Measurements from ENCODE around the gene MTG1.
"Not testable (repeated sequence)": the region's sequence is repeated elsewhere in the genome, so short reads cannot be mapped to it uniquely, and the experiment has no call there.

MTG1 gene

GRCh38 chr10:133401981-133402725 lies 8.2 kb downstream of the MTG1 start:
- DNase-seq, result no peak

DNA sequence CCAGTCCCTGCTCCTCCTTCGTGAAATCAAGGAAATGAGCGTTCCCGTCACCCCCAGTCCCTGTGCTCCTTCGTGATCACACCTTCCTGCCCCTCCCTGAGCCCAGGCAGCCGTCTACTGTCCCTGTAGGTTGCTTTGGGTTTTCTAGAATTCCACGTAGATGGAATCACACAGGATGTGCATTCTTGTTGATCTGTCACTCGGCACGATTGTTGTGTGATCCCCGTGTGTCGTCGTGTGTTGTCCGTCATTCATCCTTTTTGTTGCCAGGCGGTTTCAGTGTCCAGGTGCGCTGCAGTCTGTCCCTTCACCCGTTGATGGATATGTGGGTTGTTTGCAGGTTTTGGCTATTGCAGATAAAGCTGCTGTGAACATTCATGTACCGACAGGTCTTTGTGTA lies 9.4 kb downstream of the MTG1 start:
- no peak for DNase-seq

- no peak for DNase-seq
Measured at GRCh38 chr10:133403784-133404183, 9.8 kb downstream of the MTG1 start.

DNA sequence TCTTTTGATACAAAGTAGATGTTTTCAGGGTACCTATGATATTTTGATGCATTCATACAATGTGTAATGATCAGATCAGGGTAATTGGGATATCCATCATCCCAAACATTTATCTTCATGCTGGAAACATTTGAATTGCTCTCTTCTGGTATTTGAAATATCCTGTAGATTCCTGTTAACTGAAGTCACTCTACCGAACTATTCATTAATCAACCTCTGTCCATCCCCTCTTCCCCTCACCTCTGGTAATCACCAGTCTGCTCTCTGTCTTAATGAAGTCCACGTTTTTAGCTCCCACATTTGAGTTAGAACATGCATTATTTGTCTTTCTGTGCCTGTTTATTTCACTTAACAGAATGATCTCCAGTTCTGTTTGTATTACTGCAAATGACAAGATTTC lies 11.3 kb downstream of the MTG1 start:
- DNase-seq, result no peak

- DNase-seq, result no peak
Measured at GRCh38 chr10:133405844-133406527, 12.0 kb downstream of the MTG1 start.

- no peak for DNase-seq
Measured at GRCh38 chr10:133411523-133412380, 17.8 kb downstream of the MTG1 start.

DNA sequence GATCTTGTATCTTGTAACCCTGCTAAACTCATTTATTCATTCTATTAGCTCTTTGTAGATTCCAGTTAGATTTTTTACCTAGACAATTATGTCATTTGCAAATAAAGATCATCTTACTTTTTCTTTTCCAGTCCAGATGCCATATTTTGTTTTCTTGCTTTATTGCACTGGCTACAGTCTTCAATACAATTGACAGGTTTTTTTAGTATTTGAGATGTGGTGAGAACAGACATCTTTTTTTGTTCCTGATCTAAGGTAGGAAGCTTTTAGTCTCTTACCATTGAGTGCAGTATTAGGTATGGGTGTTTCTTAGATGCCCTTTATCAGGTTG lies 18.4 kb downstream of the MTG1 start:
- no peak for DNase-seq

GRCh38 chr10:133414401-133414800 lies 20.4 kb downstream of the MTG1 start:
- DNase-seq, result not testable (repeated sequence)

DNA sequence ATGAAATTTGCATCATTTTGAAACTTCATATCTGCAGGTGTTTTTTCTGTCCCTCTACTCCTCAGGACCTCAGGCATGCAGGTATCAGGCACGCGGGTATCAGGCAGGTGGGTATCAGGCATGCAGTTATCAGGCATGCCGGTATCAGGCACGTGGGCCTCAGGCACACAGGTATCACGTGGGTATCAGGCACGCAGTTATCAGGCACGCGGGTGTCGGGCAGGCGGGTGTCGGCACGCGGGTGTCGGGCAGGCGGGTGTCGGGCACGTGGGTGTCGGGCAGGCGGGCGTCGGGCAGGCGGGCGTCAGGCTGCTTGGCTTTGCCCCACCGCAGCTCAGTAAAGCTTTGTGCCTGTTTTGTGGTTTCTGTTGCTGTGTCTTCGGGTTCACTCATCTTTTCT lies 21.8 kb downstream of the MTG1 start:
- DNase-seq, result no peak

GRCh38 chr10:133418289-133418993 lies 24.5 kb downstream of the MTG1 start:
- DNase-seq, result no peak

- no peak for DNase-seq
Measured at GRCh38 chr10:133419211-133419950, 25.4 kb downstream of the MTG1 start.

DNA sequence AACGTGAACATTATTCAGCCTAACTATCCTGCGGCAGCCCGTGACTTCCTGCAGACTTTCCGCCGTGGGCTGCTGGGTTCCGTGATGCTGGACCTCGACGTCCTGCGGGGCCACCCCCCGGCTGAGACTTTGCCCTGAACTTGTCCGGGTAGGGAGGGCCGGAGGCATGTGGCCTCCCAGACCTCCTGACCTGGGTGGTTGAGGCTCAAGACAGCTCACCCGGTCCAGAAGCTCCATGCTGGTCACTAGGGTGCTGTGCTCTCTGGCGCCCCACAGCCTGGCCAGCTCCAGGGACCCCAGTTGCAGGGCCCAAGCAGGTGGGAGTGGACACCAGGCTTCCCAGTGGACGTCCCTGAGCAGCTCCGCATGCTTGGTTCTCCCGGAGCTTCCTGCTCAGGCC lies 26.1 kb downstream of the MTG1 start:
- no peak for DNase-seq

DNA sequence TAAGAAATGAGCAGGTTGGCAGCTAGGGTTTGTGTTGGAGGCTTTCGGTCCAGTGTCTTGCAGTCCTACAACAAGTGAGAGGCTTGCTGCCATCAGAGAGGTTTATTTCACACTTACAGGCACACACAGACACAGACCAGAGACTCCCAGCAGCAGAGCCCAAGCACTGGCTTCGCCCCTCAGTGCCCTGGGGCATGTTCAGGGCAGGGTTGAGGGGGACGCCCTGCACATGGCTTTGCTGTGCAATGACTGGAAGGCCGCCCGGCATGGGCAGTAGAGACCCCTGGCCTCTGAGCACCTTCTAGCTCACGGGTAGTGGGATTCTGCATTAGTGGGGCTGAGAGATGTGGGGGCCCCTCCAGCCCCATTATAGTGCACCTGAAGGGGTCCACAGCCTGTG lies 26.6 kb downstream of the MTG1 start:
- no peak for DNase-seq

DNA sequence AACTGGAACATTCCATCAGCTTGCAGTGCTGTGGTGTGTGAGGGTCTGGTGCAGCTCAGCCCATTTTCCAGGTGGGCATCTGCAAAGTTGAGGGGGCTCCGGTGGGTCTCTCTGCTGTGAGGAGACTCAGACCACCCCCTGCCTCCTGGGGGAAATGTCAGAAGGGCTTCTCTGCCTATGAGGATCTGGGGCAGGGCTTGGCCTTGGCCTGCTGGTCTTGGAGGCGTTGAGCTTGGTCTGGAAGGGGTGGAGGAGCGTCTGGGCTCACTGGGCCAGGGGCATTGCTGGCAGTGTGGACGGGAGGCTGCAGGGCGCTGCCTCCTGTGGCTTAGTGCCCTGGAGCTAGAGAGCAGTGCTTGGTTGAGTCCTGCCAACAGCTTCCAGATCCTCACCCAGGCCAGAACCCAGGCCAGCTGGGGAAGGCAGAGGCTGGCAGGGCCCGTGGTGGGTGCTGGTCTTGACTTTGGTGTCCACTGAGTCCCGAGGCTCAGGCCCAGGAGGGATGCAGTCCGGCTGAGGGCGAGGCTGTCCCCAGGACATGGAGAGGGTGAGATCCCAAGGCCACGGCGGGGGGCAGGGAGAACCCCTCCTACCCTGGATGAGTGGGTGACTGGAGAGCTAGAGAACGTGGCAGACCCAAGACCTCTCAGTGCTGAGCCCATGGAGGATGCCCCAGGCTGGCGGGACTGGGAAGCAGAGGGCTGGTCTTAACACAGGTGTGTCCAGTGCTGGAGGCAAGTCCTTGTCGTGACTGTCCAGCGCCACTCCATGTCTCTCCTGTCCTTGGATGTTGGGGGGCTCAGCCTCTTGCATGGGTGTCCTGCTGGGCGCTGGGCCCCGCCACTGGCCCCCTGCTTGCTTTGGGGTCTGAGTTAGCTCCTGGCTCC lies 27.6 kb downstream of the MTG1 start:
- DNase-seq, result no peak

GRCh38 chr10:133422223-133422806 lies 28.4 kb downstream of the MTG1 start:
- DNase-seq, result no peak

DNA sequence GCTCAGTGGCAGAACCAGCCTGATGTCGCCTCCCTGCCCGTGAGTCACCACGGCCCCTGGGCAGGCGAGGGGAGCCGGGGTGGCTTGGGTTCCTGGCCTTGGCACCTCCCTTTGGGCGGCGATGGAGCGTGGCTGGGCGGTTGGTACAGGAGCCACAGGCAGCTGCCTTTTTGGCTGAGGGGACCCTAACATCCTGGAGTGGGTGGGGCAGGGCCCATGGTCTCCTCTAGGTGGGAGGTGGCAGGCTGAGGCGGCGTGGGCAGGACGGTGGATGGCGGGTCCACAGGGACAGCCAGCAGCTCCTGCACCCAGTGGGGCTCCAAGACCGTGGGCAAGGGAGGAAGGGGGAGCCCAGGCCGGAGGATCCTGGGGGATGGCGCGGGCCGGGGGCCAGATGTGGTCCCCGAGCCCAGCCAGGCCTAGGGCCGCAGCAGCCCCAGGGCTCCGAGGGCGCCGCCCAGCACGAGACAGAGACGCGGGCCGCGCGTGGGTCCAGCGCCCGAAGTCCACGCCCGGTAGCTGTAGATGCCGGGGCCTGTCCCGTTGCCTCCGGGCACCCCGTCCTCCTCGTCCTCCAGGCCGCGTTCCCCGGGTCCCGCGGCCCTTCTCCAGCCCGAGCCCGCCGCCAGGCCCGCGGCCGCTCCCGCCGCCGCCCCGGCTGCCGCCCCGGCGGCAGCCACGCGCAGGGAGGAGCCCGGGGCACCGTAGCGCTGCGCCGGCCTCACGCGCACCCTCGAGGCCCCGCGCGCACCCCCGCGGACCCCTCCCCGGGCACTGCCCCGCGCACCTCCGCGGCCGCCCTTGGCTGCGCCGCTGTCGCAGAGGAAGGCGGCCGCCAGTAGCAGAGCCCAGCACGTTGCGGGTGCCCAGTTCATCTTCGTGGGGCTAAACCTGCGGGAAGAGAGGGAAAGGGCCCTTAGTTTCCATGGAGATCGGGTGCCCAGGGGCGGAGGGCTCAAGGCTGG lies 29.1 kb downstream of the MTG1 start:
- DNase-seq, result no peak

DNA sequence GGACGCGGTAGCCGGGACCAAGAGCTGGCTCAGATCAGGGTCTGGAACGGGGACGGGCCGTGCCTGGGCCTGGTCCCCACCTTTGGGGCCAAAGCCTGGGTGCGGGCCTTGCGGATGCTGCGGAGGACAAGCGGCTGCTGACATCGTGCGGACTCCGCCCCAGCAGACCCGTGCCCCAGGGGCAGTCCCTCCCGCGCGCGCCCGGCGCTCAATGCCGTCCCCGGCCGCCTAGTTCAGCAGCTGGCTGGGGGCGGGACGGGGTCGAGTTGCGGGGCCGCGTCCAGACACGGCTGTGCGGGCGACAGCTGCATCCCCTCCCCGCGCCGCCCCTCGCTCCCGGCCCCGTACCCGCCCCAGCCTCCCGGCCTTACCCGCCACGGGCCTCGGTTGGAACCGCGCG lies 30.1 kb downstream of the MTG1 start:
- not testable (repeated sequence) for DNase-seq

GRCh38 chr10:133424601-133425000 lies 30.6 kb downstream of the MTG1 start, which contains the start of gene SPRN:
Gene SPRN, minus strand, starts transcription at chr10:133424625. Its CDS starts 944 bp downstream, at chr10:133423681.
- DNase-seq, result not testable (repeated sequence)

GRCh38 chr10:133429571-133429970 lies 35.6 kb downstream of the MTG1 start:
- DNase-seq, result not testable (repeated sequence)
